SU-DHL-6 (cell line): ENCODE data around the gene RAB17.

Experiments used
- H2AFZ ChIP-seq: fragments of 200-600 bp; sonication (generic); 2 replicates; pipeline ENCODE4 v1.6.1; 2014; ENCODE audit warnings: low read depth, mild to moderate bottlenecking, moderate library complexity, mixed read lengths, antibody characterized with exemption, low read length; ENCODE audit not compliant: severe bottlenecking
- H3F3A ChIP-seq: fragments of 200-600 bp; shearing (Covaris generic); 2 replicates; pipeline ENCODE4 v1.6.0; 2016; ENCODE audit warnings: antibody characterized with exemption, mild to moderate bottlenecking; ENCODE audit not compliant: insufficient read depth
- H3K27ac ChIP-seq: fragments of 200-600 bp; sonication (generic); 2 replicates; pipeline ENCODE4 v1.5.1; 2016; ENCODE audit warnings: low read depth, mild to moderate bottlenecking, low read length, moderate library complexity, mixed read lengths
- H3K27me3 ChIP-seq: fragments of 200-600 bp; sonication (generic), shearing (Covaris generic); 2 replicates; pipeline ENCODE4 v1.6.0; 2014; ENCODE audit warnings: mild to moderate bottlenecking, low read length
- H3K36me3 ChIP-seq: fragments of 200-600 bp; sonication (generic); 2 replicates; pipeline ENCODE4 v1.6.1; 2014; ENCODE audit warnings: mild to moderate bottlenecking, low read length, mixed read lengths
- H3K4me2 ChIP-seq: fragments of 300-600, 200-600 bp; shearing (Covaris generic), sonication (generic); 2 replicates; pipeline ENCODE4 v1.6.0; 2014; ENCODE audit warnings: low read length, low read depth, mild to moderate bottlenecking; ENCODE audit not compliant: poor library complexity, severe bottlenecking
- H3K4me3 ChIP-seq: fragments of 200-600 bp; sonication (generic); 2 replicates; pipeline ENCODE4 v1.5.1; 2014; ENCODE audit warnings: antibody characterized with exemption, low read length, mild to moderate bottlenecking, mixed read lengths; ENCODE audit not compliant: insufficient read depth, poor library complexity, severe bottlenecking
- H3K79me2 ChIP-seq: fragments of 200-600 bp; sonication (generic); 2 replicates; pipeline ENCODE4 v1.6.1; 2014; ENCODE audit warnings: mild to moderate bottlenecking, low read length, moderate library complexity; ENCODE audit not compliant: insufficient read depth
- H3K9ac ChIP-seq: fragments of 200-600 bp; sonication (generic); 2 replicates; pipeline ENCODE4 v1.7.0; 2014; ENCODE audit warnings: mild to moderate bottlenecking, low read length
- H3K9me2 ChIP-seq: fragments of 200-600 bp; sonication (generic); replicated peaks from 2 replicates; pipeline ENCODE4 v1.6.1; 2014; ENCODE audit warnings: low read length; ENCODE audit not compliant: insufficient read depth
- H3K9me3 ChIP-seq: fragments of 200-600 bp; sonication (generic); 2 replicates; pipeline ENCODE4 v1.6.1; 2014; ENCODE audit warnings: low read length, mixed read lengths; ENCODE audit not compliant: insufficient read depth
- H4K20me1 ChIP-seq: fragments of 200-600 bp; sonication (generic); 2 replicates; pipeline ENCODE4 v1.6.1; 2014; ENCODE audit warnings: low read depth, mild to moderate bottlenecking, antibody characterized with exemption, low read length, moderate library complexity, mixed read lengths
- EZH2phosphoT487 ChIP-seq: fragments of 200-600 bp; sonication (generic), shearing (Covaris generic); conservative IDR thresholded peaks from 2 replicates; pipeline ENCODE4 v1.6.1; 2018; ENCODE audit warnings: mild to moderate bottlenecking, antibody characterized with exemption, low read length, moderate library complexity, mixed read lengths
- TF ChIP-seq, protein P1 (sequence below): fragments of 200-600 bp; sonication (generic); IDR thresholded peaks from one replicate; pipeline ENCODE4 v1.5.1; 2017; ENCODE audit warnings: antibody characterized with exemption, mild to moderate bottlenecking, low read length, moderate library complexity; ENCODE audit not compliant: insufficient read depth, poor library complexity, severe bottlenecking

Gene RAB17

DNA sequence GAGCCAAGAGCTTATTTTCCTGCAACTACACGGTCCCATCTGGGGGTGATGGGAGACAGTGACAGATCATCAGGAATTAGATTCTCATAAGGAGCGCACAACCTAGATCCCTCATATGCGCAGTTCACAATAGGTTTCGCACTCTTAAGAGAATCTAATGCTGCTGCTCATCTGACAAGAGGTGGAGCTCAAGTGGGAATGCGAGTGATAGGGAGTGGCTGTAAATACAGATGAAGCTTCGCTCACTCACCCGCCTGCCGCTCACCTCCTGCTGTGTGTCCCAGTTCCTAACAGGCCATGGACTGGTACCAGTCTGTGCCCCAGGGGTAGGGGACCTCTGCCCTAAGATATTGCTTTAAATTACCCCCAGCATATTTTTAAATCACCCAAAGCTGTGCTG is 47.6 kb upstream of the RAB17 start:
- Histone ChIP-seq H3K79me2 (no peaks in the 10 kb centered on the region), H3K9me3 (peaks cover 4% of the 10 kb centered on the region; the same call in 1 of the 2 replicates), H3F3A (no peaks in the 10 kb centered on the region), H3K4me2 (no peak overlapping the region), H3K9ac (no peak overlapping the region), H3K36me3 (no peaks in the 10 kb centered on the region), H3K4me3 (no peak overlapping the region), H3K27me3 (peaks cover 3% of the 10 kb centered on the region; the same call in 1 of the 2 replicates), H4K20me1 (no peaks in the 10 kb centered on the region), H3K27ac (no peak overlapping the region), H3K9me2 (no peaks in the 10 kb centered on the region), H2AFZ (no peak overlapping the region)
- TF ChIP-seq EZH2phosphoT487: no peak
- TF ChIP-seq, protein P1, sequence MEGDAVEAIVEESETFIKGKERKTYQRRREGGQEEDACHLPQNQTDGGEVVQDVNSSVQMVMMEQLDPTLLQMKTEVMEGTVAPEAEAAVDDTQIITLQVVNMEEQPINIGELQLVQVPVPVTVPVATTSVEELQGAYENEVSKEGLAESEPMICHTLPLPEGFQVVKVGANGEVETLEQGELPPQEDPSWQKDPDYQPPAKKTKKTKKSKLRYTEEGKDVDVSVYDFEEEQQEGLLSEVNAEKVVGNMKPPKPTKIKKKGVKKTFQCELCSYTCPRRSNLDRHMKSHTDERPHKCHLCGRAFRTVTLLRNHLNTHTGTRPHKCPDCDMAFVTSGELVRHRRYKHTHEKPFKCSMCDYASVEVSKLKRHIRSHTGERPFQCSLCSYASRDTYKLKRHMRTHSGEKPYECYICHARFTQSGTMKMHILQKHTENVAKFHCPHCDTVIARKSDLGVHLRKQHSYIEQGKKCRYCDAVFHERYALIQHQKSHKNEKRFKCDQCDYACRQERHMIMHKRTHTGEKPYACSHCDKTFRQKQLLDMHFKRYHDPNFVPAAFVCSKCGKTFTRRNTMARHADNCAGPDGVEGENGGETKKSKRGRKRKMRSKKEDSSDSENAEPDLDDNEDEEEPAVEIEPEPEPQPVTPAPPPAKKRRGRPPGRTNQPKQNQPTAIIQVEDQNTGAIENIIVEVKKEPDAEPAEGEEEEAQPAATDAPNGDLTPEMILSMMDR: no peak

DNA sequence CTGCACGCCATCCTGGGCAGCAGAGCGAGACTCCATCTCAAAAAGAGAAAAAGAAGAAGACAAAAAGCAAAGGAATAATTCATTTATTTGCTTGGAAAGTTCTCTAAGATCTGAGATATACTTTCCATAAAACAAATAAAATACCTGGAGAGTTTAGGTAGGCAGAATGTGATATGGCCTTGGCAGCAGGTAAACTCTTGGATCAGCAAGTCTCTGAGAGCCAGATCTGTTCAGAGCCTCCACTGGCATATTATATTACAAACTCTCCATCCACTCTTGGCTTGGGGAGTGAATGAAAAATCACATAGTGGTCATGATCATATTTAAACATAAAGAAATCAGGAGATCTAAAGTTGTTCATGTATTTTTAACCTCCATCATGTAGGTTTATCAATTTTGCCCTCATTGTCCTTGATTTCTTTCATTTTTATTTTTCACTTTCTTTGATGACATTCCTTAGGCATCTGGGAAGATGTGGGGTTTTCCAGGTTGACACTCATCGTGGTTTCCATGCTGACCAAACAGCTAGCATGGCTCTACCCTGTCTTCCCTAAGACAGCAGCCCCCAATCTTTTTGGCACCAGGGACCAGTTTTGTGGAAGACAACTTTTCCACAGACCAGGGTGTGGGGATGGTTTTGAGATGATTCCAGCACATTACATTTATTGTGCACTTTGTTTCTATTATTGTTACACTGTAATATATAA is 47.0 kb upstream of the RAB17 start:
- Histone ChIP-seq H3K79me2 (no peaks in the 10 kb centered on the region), H3K9me2 (no peaks in the 10 kb centered on the region), H3K27ac (no peak overlapping the region), H3K9ac (no peak overlapping the region), H3K4me2 (no peak overlapping the region), H3K27me3 (peaks cover 3% of the 10 kb centered on the region; the same call in 1 of the 2 replicates), H2AFZ (no peak overlapping the region), H3K9me3 (peaks cover 4% of the 10 kb centered on the region; the same call in 1 of the 2 replicates), H3K36me3 (no peaks in the 10 kb centered on the region), H3F3A (no peaks in the 10 kb centered on the region), H3K4me3 (no peak overlapping the region), H4K20me1 (no peaks in the 10 kb centered on the region)
- no peak for TF ChIP-seq EZH2phosphoT487
- TF ChIP-seq, protein P1: no peak

DNA sequence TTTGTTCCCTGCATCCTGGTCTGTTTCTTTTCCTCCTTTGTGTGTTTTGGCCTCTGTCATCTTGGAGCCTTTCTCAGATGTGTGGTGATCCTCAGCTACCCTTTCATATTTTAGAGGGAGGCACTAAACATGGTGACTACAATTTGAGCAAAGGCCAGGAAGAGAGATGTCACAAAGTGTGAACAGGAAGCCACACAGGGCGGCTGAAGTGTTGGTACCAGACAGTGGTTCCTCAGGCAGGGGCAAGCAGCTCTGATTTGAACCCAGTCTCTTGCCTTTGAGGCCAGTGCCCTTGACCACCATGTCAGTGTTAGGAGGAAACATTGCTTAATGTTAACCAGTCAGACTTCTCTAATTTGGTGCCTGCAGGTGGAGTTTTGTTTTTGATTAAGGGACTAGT is 46.0 kb upstream of the RAB17 start:
- H3K9me3 ChIP-seq: no peaks in the 10 kb centered on the region
- H2AFZ ChIP-seq: no peak overlapping the region
- no peaks in the 10 kb centered on the region for H3K79me2 ChIP-seq
- no peak overlapping the region for H3K27ac ChIP-seq
- no peak overlapping the region for H3K9ac ChIP-seq
- no peak for TF ChIP-seq EZH2phosphoT487
- TF ChIP-seq, protein P1: no peak
- no peaks in the 10 kb centered on the region for H3F3A ChIP-seq
- H4K20me1 ChIP-seq: no peaks in the 10 kb centered on the region
- no peaks in the 10 kb centered on the region for H3K9me2 ChIP-seq
- H3K36me3 ChIP-seq: no peaks in the 10 kb centered on the region
- no peak overlapping the region for H3K4me3 ChIP-seq
- H3K27me3 ChIP-seq: peaks cover 3% of the 10 kb centered on the region; the same call in 1 of the 2 replicates
- no peak overlapping the region for H3K4me2 ChIP-seq
